MCF 10A (cell line): ENCODE measurements around the gene BLM. TPM values are rescaled to one million over a fixed set of nuclear protein-coding genes. Genes with fewer than 3 reads are reported as not detected.

Experiments used
- BruUV-seq: library from RNA; stranded (reverse); fragments of 400-500 nt; replicated peaks from 2 replicates; lab custom pipeline; 2021; lab: Mats Ljungman, UMichigan
- CTCF ChIA-PET: fragments of 300-600 bp; sonication (Branson Sonifier 250); formaldehyde crosslinking; extraction: SDS; loops from one replicate; lab custom pipeline; 2021; ENCODE audit warnings: antibody characterized with exemption, inconsistent platforms; lab: Yijun Ruan, JAX
- POLR2A ChIA-PET: fragments of 300-600, 350-650 bp; sonication (Branson Sonifier 250); formaldehyde crosslinking; extraction: SDS; loops from one replicate; lab custom pipeline; 2020; ENCODE audit warnings: antibody characterized with exemption, inconsistent platforms; lab: Yijun Ruan, JAX
- DNase-seq: peaks from one replicate; pipeline ENCODE4 v3.0.0-alpha.2; 2018; ENCODE audit not compliant: unreplicated experiment
- H3K27ac Mint-ChIP-seq: one replicate; pipeline ENCODE4 v1.8.0; 2022; ENCODE audit warnings: mild to moderate bottlenecking, low read depth, mixed read lengths; ENCODE audit not compliant: unreplicated experiment
- H3K27me3 Mint-ChIP-seq: one replicate; pipeline ENCODE4 v1.8.0; 2022; ENCODE audit warnings: mixed read lengths; ENCODE audit not compliant: insufficient read depth, unreplicated experiment
- H3K36me3 Mint-ChIP-seq: one replicate; pipeline ENCODE4 v1.8.0; 2022; ENCODE audit warnings: mild to moderate bottlenecking, moderate library complexity, mixed read lengths; ENCODE audit not compliant: insufficient read depth, unreplicated experiment
- H3K4me1 Mint-ChIP-seq: one replicate; pipeline ENCODE4 v1.8.0; 2022; ENCODE audit warnings: mixed read lengths; ENCODE audit not compliant: insufficient read depth, unreplicated experiment
- H3K4me3 Mint-ChIP-seq: one replicate; pipeline ENCODE4 v1.8.0; 2022; ENCODE audit warnings: mild to moderate bottlenecking, moderate library complexity, mixed read lengths; ENCODE audit not compliant: unreplicated experiment
- H3K9me3 Mint-ChIP-seq: one replicate; pipeline ENCODE4 v1.8.0; 2022; ENCODE audit warnings: mixed read lengths; ENCODE audit not compliant: unreplicated experiment
- CTCF ChIP-seq: fragments of 200-600 bp; IDR thresholded peaks from one replicate; pipeline ENCODE4 v1.8.0; 2022; ENCODE audit warnings: antibody characterized with exemption, mild to moderate bottlenecking; ENCODE audit not compliant: unreplicated experiment
- intact Hi-C: fragments of 100-400 bp; cut with micrococcal nuclease; formaldehyde crosslinking; loops from 2 replicates; pipeline ENCODE4 v1.14.1; 2022
- total RNA-seq: library from RNA; stranded (reverse); gene quantifications from 2 replicates; pipeline ENCODE4 v1.2.3, GENCODE V29; 2022

Gene BLM
- total RNA-seq, 1 experiment from 2014 or later = 5.2 TPM

- Mint-ChIP-seq H3K9me3 (no peaks in the 10 kb centered on the region), H3K27me3 (no peaks in the 10 kb centered on the region), H3K27ac (no peak overlapping the region), H3K4me3 (no peak overlapping the region), H3K36me3 (peaks cover 5% of the 10 kb centered on the region), H3K4me1 (no peaks in the 10 kb centered on the region)
- intact Hi-C loops = no loop called here
- ChIA-PET CTCF (no interaction called here), POLR2A (no interaction called here)
- DNase-seq = no peak
- no TSS peak for BruUV-seq
- no peak for TF ChIP-seq CTCF
Observed at GRCh38 chr15:90808517-90809235, 91.5 kb downstream of the BLM start.

GRCh38 chr15:90809536-90809935, 92.4 kb downstream of the BLM start:
- peaks cover 5% of the 10 kb centered on the region for H3K36me3 Mint-ChIP-seq
- TF ChIP-seq CTCF = no peak
- no peak overlapping the region for H3K27ac Mint-ChIP-seq
- intact Hi-C loops = no loop called here
- no peak for DNase-seq
- BruUV-seq = no TSS peak
- CTCF ChIA-PET = no interaction called here
- POLR2A ChIA-PET = no interaction called here
- H3K4me1 Mint-ChIP-seq = no peaks in the 10 kb centered on the region
- no peak overlapping the region for H3K4me3 Mint-ChIP-seq
- H3K9me3 Mint-ChIP-seq = no peaks in the 10 kb centered on the region
- H3K27me3 Mint-ChIP-seq = no peaks in the 10 kb centered on the region

- H3K27ac Mint-ChIP-seq = no peak overlapping the region
- no TSS peak for BruUV-seq
- H3K36me3 Mint-ChIP-seq = peaks cover 5% of the 10 kb centered on the region
- DNase-seq = no peak
- ChIA-PET CTCF (no interaction called here), POLR2A (no interaction called here)
- H3K9me3 Mint-ChIP-seq = no peaks in the 10 kb centered on the region
- intact Hi-C loops = no loop called here
- H3K4me1 Mint-ChIP-seq = no peaks in the 10 kb centered on the region
- no peak overlapping the region for H3K4me3 Mint-ChIP-seq
- TF ChIP-seq CTCF = no peak
- H3K27me3 Mint-ChIP-seq = no peaks in the 10 kb centered on the region
Observed at GRCh38 chr15:90810354-90810753, 93.2 kb downstream of the BLM start.

- no TSS peak for BruUV-seq
- Mint-ChIP-seq H3K27ac (no peak overlapping the region), H3K4me3 (no peak overlapping the region), H3K4me1 (no peaks in the 10 kb centered on the region), H3K36me3 (peaks cover 5% of the 10 kb centered on the region), H3K27me3 (no peaks in the 10 kb centered on the region), H3K9me3 (no peaks in the 10 kb centered on the region)
- intact Hi-C loops = no loop called here
- ChIA-PET POLR2A (interaction anchor here (0.7 kb wide), 2 partner anchors 9 to 60 kb away, joined by 3 read pairs; no protein-coding TSS in a partner anchor), CTCF (interaction anchor here (0.6 kb wide), 1 partner anchor 73 kb away, joined by 4 read pairs; no protein-coding TSS in a partner anchor)
- no peak for DNase-seq
- TF ChIP-seq CTCF = no peak
Observed at GRCh38 chr15:90812171-90812957, 95.2 kb downstream of the BLM start.
